SU-DHL-6 (cell line): ENCODE results near the gene TMEM106B.

Experiments used
- H2AFZ ChIP-seq: fragments of 200-600 bp; sonication (generic); 2 replicates; pipeline ENCODE4 v1.6.1; 2014; ENCODE audit warnings: low read depth, mild to moderate bottlenecking, moderate library complexity, mixed read lengths, antibody characterized with exemption, low read length; ENCODE audit not compliant: severe bottlenecking
- H3F3A ChIP-seq: fragments of 200-600 bp; shearing (Covaris generic); 2 replicates; pipeline ENCODE4 v1.6.0; 2016; ENCODE audit warnings: antibody characterized with exemption, mild to moderate bottlenecking; ENCODE audit not compliant: insufficient read depth
- H3K27ac ChIP-seq: fragments of 200-600 bp; sonication (generic); 2 replicates; pipeline ENCODE4 v1.5.1; 2016; ENCODE audit warnings: low read depth, mild to moderate bottlenecking, low read length, moderate library complexity, mixed read lengths
- H3K27me3 ChIP-seq: fragments of 200-600 bp; sonication (generic), shearing (Covaris generic); 2 replicates; pipeline ENCODE4 v1.6.0; 2014; ENCODE audit warnings: mild to moderate bottlenecking, low read length
- H3K36me3 ChIP-seq: fragments of 200-600 bp; sonication (generic); 2 replicates; pipeline ENCODE4 v1.6.1; 2014; ENCODE audit warnings: mild to moderate bottlenecking, low read length, mixed read lengths
- H3K4me2 ChIP-seq: fragments of 300-600, 200-600 bp; shearing (Covaris generic), sonication (generic); 2 replicates; pipeline ENCODE4 v1.6.0; 2014; ENCODE audit warnings: low read length, low read depth, mild to moderate bottlenecking; ENCODE audit not compliant: poor library complexity, severe bottlenecking
- H3K4me3 ChIP-seq: fragments of 200-600 bp; sonication (generic); 2 replicates; pipeline ENCODE4 v1.5.1; 2014; ENCODE audit warnings: antibody characterized with exemption, low read length, mild to moderate bottlenecking, mixed read lengths; ENCODE audit not compliant: insufficient read depth, poor library complexity, severe bottlenecking
- H3K79me2 ChIP-seq: fragments of 200-600 bp; sonication (generic); 2 replicates; pipeline ENCODE4 v1.6.1; 2014; ENCODE audit warnings: mild to moderate bottlenecking, low read length, moderate library complexity; ENCODE audit not compliant: insufficient read depth
- H3K9ac ChIP-seq: fragments of 200-600 bp; sonication (generic); 2 replicates; pipeline ENCODE4 v1.7.0; 2014; ENCODE audit warnings: mild to moderate bottlenecking, low read length
- H3K9me2 ChIP-seq: fragments of 200-600 bp; sonication (generic); replicated peaks from 2 replicates; pipeline ENCODE4 v1.6.1; 2014; ENCODE audit warnings: low read length; ENCODE audit not compliant: insufficient read depth
- H3K9me3 ChIP-seq: fragments of 200-600 bp; sonication (generic); 2 replicates; pipeline ENCODE4 v1.6.1; 2014; ENCODE audit warnings: low read length, mixed read lengths; ENCODE audit not compliant: insufficient read depth
- H4K20me1 ChIP-seq: fragments of 200-600 bp; sonication (generic); 2 replicates; pipeline ENCODE4 v1.6.1; 2014; ENCODE audit warnings: low read depth, mild to moderate bottlenecking, antibody characterized with exemption, low read length, moderate library complexity, mixed read lengths
- EZH2phosphoT487 ChIP-seq: fragments of 200-600 bp; sonication (generic), shearing (Covaris generic); conservative IDR thresholded peaks from 2 replicates; pipeline ENCODE4 v1.6.1; 2018; ENCODE audit warnings: mild to moderate bottlenecking, antibody characterized with exemption, low read length, moderate library complexity, mixed read lengths
- TF ChIP-seq, protein P1 (sequence below): fragments of 200-600 bp; sonication (generic); IDR thresholded peaks from one replicate; pipeline ENCODE4 v1.5.1; 2017; ENCODE audit warnings: antibody characterized with exemption, mild to moderate bottlenecking, low read length, moderate library complexity; ENCODE audit not compliant: insufficient read depth, poor library complexity, severe bottlenecking

The TMEM106B gene

DNA sequence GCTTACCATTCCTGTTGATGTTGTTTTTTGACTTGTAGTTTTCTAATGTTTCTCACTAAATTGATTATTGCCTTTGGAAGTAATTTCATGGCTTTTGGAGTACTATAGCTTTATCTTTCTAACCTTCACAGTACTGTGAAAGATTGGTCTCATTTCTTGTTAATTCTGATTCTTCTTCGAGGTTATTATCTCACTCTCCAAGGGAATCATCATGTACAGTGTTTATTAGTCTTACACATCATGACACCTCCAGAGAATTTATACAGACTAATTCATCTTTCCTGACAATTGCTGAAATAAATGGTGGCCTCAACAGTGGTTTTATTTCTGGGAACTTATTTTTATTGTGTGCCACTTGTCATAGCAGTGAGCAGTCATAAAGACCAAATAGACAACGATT, 37.4 kb upstream of the TMEM106B start:
- no peaks in the 10 kb centered on the region for H3K79me2 ChIP-seq
- no peaks in the 10 kb centered on the region for H4K20me1 ChIP-seq
- H3K27me3 ChIP-seq, result no peaks in the 10 kb centered on the region
- no peak overlapping the region for H3K4me3 ChIP-seq
- H3F3A ChIP-seq, result no peaks in the 10 kb centered on the region
- H3K27ac ChIP-seq, result no peak overlapping the region
- no peak overlapping the region for H3K9ac ChIP-seq
- H2AFZ ChIP-seq, result no peak overlapping the region
- H3K36me3 ChIP-seq, result no peaks in the 10 kb centered on the region
- H3K9me3 ChIP-seq, result no peaks in the 10 kb centered on the region
- H3K4me2 ChIP-seq, result no peak overlapping the region
- H3K9me2 ChIP-seq, result 0 out of 2 replicates have a peak, but pooled peaks cover 3% of the 10 kb centered on the region
- TF ChIP-seq, protein P1, sequence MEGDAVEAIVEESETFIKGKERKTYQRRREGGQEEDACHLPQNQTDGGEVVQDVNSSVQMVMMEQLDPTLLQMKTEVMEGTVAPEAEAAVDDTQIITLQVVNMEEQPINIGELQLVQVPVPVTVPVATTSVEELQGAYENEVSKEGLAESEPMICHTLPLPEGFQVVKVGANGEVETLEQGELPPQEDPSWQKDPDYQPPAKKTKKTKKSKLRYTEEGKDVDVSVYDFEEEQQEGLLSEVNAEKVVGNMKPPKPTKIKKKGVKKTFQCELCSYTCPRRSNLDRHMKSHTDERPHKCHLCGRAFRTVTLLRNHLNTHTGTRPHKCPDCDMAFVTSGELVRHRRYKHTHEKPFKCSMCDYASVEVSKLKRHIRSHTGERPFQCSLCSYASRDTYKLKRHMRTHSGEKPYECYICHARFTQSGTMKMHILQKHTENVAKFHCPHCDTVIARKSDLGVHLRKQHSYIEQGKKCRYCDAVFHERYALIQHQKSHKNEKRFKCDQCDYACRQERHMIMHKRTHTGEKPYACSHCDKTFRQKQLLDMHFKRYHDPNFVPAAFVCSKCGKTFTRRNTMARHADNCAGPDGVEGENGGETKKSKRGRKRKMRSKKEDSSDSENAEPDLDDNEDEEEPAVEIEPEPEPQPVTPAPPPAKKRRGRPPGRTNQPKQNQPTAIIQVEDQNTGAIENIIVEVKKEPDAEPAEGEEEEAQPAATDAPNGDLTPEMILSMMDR, result no peak
- TF ChIP-seq EZH2phosphoT487, result no peak

DNA sequence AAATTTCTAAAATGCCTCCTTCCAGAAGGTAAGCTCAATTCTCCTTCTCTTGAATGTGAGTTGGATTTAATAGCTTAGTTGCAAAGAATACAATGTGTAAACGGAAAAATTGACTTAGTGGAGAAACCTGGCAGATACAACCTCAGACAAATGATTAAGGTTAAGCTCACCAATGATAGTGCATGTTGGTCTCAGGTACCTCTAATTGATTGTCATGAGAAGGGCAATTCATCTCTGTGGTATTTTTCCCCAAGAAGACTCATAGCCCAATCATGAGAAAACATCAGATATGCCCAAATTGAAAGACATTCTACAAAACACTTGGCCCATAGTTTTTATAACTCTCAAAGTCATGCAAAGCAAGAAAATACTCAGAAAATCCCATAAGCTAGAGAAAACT, 36.2 kb upstream of the TMEM106B start:
- TF ChIP-seq, protein P1, result no peak
- Histone ChIP-seq H3F3A (no peaks in the 10 kb centered on the region), H3K9me3 (no peaks in the 10 kb centered on the region), H3K4me3 (no peak overlapping the region), H3K9ac (no peak overlapping the region), H3K79me2 (no peaks in the 10 kb centered on the region), H3K27me3 (no peaks in the 10 kb centered on the region), H3K27ac (no peak overlapping the region), H3K9me2 (0 out of 2 replicates have a peak, but pooled peaks cover 3% of the 10 kb centered on the region), H3K4me2 (no peak overlapping the region), H2AFZ (no peak overlapping the region), H3K36me3 (no peaks in the 10 kb centered on the region), H4K20me1 (no peaks in the 10 kb centered on the region)

DNA sequence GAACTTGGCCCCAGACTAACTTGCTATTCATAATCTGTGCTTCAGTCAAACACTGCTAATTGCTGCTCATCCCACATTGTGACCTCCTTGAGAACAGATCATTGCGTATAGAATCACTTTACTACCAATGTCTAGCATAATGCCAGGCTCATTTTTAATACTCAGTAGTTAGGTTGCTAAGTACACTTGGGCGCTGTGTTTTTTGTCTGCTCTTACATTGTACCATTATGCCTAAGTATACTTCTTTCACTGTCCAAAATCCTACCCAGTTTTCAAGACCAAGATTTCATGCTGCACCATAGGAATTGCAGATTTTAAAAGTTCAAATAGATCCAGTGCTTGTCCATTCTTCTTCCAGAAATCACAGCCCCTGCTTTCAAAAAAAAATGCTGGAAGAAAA, 32.8 kb upstream of the TMEM106B start:
- TF ChIP-seq, protein P1, result no peak
- TF ChIP-seq EZH2phosphoT487, result no peak
- Histone ChIP-seq H3K9me3 (no peaks in the 10 kb centered on the region), H3K4me3 (no peak overlapping the region), H3K4me2 (no peak overlapping the region), H3K36me3 (no peaks in the 10 kb centered on the region), H3F3A (no peaks in the 10 kb centered on the region), H3K79me2 (no peaks in the 10 kb centered on the region), H3K9ac (no peak overlapping the region), H3K9me2 (0 out of 2 replicates have a peak, but pooled peaks cover 3% of the 10 kb centered on the region), H3K27me3 (no peaks in the 10 kb centered on the region), H4K20me1 (no peaks in the 10 kb centered on the region), H3K27ac (no peak overlapping the region), H2AFZ (no peak overlapping the region)

DNA sequence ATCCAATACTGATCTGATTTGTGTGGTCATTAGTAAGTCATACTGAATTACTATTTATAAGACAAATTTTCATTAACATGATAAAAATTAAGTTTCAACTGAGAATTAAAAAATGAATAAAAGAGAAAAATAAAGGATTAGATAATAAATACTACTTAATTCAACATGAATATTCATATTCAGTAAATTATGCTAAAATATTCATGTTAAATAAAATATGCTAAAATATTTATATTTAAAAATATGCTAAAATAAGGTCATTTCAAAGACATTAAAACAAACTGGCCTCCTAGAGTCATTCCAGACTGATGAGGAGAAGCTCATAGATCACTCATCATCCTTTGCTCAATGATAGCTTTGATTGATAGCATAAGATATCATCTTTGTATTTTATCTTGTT, 16.7 kb upstream of the TMEM106B start:
- no peaks in the 10 kb centered on the region for H3K36me3 ChIP-seq

More for the DNA sequence above, 16.7 kb upstream of the TMEM106B start:
- Histone ChIP-seq H3K9me2 (no peaks in the 10 kb centered on the region), H3F3A (no peaks in the 10 kb centered on the region), H3K9me3 (no peaks in the 10 kb centered on the region), H3K9ac (no peak overlapping the region), H4K20me1 (no peaks in the 10 kb centered on the region), H3K4me2 (no peak overlapping the region), H3K27ac (no peak overlapping the region), H3K4me3 (no peak overlapping the region), H3K27me3 (no peaks in the 10 kb centered on the region), H2AFZ (no peak overlapping the region), H3K79me2 (no peaks in the 10 kb centered on the region)
- TF ChIP-seq, protein P1, result no peak
- TF ChIP-seq EZH2phosphoT487, result no peak
